KOPT-K1 (cell line): ENCODE data around the gene AKR1C8.
"Not testable (repeated sequence)": the region's sequence is repeated elsewhere in the genome, so short reads cannot be mapped to it uniquely, and the experiment has no call there.

ENCODE experiments used
- H3K27ac ChIP-seq: fragments of 200-600 bp; sonication (generic); 2 replicates; pipeline ENCODE4 v1.5.1; 2016; ENCODE audit warnings: antibody characterized with exemption, mild to moderate bottlenecking, low read depth, low read length; ENCODE audit not compliant: poor library complexity, severe bottlenecking
- H3K36me3 ChIP-seq: fragments of 200-600 bp; sonication (generic); 2 replicates; pipeline ENCODE4 v1.5.1; 2017; ENCODE audit warnings: antibody characterized with exemption, mild to moderate bottlenecking, low read length, moderate library complexity; ENCODE audit not compliant: insufficient read depth
- H3K9me3 ChIP-seq: fragments of 200-600 bp; sonication (generic); 2 replicates; pipeline ENCODE4 v1.5.1; 2017; ENCODE audit warnings: antibody characterized with exemption, low read length, mild to moderate bottlenecking; ENCODE audit not compliant: insufficient read depth, poor library complexity, severe bottlenecking

The AKR1C8 gene

GRCh38 chr10:5194431-5194830 is 9.5 kb upstream of the AKR1C8 start:
- no peak overlapping the region for H3K27ac ChIP-seq
- H3K36me3 ChIP-seq, result no peaks in the 10 kb centered on the region
- H3K9me3 ChIP-seq, result no peaks in the 10 kb centered on the region

GRCh38 chr10:5188358-5188757 is 3.4 kb upstream of the AKR1C8 start:
- H3K9me3 ChIP-seq, result no peaks in the 10 kb centered on the region
- H3K36me3 ChIP-seq, result no peaks in the 10 kb centered on the region
- H3K27ac ChIP-seq, result no peak overlapping the region

- Histone ChIP-seq H3K36me3 (no peaks in the 10 kb centered on the region), H3K27ac (no peak overlapping the region), H3K9me3 (no peaks in the 10 kb centered on the region)
These were observed 2.9 kb upstream of the AKR1C8 start for GRCh38 chr10:5187867-5188266.

DNA sequence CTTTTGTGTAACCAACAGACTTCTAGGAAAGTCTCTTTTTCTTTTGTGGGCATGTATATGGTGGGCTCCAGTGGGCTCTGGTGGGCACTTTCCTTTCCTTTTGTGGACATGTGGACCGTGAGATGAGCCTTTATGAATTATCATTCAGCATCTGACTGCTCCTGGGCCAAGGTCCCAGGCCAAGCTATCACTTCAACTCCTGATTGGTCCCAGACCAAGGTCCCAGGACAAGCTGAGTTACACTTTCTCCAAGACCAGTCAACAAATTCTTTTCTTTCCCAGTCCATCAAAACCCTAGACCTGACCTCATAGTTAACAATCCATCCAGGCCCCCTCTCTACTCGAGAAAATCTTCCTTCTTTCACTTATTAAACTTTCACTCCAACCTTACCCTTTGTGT is 1.0 kb downstream of the AKR1C8 start:
- H3K9me3 ChIP-seq, result no peaks in the 10 kb centered on the region
- H3K36me3 ChIP-seq, result no peaks in the 10 kb centered on the region
- H3K27ac ChIP-seq, result no peak overlapping the region

DNA sequence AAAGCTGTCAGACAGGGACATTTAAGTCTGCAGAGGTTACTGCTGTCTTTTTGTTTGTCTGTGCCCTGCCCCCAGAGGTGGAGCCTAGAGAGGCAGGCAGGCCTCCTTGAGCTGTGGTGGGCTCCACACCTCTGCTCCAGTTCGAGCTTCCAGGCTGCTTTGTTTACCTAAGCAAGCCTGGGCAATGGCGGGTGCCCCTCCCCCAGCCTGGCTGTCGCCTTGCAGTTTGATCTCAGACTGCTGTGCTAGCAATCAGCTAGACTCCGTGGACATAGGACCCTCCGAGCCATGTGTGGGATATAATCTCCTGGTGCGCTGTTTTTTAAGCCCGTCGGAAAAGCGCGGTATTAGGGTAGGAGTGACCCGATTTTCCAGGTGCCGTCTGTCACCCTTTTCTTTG is 4.4 kb downstream of the AKR1C8 start:
- H3K9me3 ChIP-seq, H3K36me3 ChIP-seq, H3K27ac ChIP-seq: not testable (repeated sequence)

GRCh38 chr10:5175581-5175980 is 9.4 kb downstream of the AKR1C8 start:
- not testable (repeated sequence) for H3K36me3 ChIP-seq, H3K9me3 ChIP-seq, H3K27ac ChIP-seq

GRCh38 chr10:5168897-5169420 is 16.0 kb downstream of the AKR1C8 start:
- H3K9me3 ChIP-seq, result peaks cover 18% of the 10 kb centered on the region
- H3K36me3 ChIP-seq, result no peaks in the 10 kb centered on the region
- no peak overlapping the region for H3K27ac ChIP-seq

- no peaks in the 10 kb centered on the region for H3K36me3 ChIP-seq
- H3K27ac ChIP-seq, result no peak overlapping the region
- peaks cover 18% of the 10 kb centered on the region for H3K9me3 ChIP-seq
These were observed 19.2 kb downstream of the AKR1C8 start for GRCh38 chr10:5165738-5166137.

GRCh38 chr10:5163487-5163886 is 21.5 kb downstream of the AKR1C8 start:
- Histone ChIP-seq H3K9me3 (peaks cover 17% of the 10 kb centered on the region), H3K27ac (no peak overlapping the region), H3K36me3 (no peaks in the 10 kb centered on the region)

DNA sequence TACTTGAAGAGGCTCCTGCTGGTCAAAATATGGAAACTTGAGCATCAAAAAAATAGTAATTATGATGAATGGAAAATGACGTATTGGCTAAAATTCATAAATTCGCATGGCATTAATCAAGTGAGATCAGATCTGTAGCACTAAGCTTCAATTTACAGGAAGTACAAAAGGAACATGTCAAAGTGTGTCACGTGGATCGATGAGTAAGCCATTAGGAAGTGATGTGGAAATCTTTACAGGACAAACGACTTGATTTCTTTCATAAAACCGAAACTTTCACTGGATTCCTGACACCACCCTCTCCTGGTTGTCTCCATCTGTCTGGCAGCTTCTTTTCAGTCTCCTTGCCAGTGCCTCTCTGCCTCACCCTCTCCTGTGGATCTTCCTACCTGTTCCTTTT is 25.8 kb downstream of the AKR1C8 start:
- Histone ChIP-seq H3K36me3 (no peaks in the 10 kb centered on the region), H3K9me3 (no peaks in the 10 kb centered on the region), H3K27ac (no peak overlapping the region)

GRCh38 chr10:5157501-5157900 is 27.4 kb downstream of the AKR1C8 start:
- H3K36me3 ChIP-seq, result no peaks in the 10 kb centered on the region
- H3K9me3 ChIP-seq, result no peaks in the 10 kb centered on the region
- H3K27ac ChIP-seq, result no peak overlapping the region

- no peak overlapping the region for H3K27ac ChIP-seq
- H3K9me3 ChIP-seq, result no peaks in the 10 kb centered on the region
- no peaks in the 10 kb centered on the region for H3K36me3 ChIP-seq
These were observed 29.0 kb downstream of the AKR1C8 start for GRCh38 chr10:5155951-5156350.

DNA sequence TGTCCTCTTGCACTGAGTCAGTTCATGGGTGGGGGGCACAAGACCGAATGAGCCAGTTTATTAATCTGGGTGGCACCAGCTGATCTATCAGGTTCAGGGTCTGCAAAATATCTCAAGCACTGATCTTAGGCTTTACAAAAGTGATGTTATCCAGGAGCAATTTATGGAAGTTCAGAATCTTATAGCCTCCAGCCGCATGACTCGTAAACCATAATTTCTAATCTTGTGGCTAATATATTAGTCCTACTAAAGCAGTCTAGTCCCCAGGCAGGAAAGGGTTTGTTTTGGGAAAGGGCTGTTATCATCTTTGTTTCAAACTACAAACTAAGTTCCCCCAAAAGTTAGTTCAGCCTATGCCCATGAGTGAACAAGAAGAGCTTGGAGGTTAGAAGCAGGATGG is 33.9 kb downstream of the AKR1C8 start:
- Histone ChIP-seq H3K27ac (no peak overlapping the region), H3K36me3 (no peaks in the 10 kb centered on the region), H3K9me3 (no peaks in the 10 kb centered on the region)

GRCh38 chr10:5148678-5149032 is 36.3 kb downstream of the AKR1C8 start:
- Histone ChIP-seq H3K36me3 (no peaks in the 10 kb centered on the region), H3K9me3 (no peaks in the 10 kb centered on the region), H3K27ac (no peak overlapping the region)

DNA sequence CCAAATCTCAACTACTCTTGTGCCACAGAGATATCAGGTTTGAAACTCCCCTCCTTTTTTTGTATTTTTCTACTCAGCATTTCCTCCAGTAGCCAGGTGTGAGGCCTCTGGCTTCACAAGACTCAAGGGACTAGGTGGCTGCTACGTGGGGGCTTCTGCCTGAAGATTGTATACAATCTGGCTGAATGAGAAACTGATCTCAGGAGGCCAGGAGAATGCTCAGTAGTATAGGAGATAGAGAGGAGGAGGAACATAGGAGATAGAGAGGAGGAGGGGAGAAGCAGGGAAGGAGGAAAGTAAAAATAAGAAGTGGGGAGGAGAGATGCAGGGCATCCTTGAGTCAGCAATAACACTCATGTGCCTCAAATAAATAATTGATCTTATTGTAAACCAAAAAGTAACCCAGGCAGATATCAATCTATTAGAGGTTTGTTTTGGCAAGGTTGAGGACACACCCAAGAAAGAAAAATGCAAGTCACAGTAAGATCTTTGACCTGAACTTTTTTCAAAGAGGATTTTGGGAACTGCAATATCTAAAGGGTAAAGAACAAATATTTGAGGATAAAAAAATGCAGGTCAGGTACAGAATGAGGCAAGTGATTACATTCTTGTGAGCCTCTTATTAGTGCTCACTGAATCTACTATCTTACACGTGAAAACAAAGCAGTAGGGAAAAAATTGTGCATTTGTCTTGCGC is 36.8 kb downstream of the AKR1C8 start:
- Histone ChIP-seq H3K9me3 (no peaks in the 10 kb centered on the region), H3K27ac (no peak overlapping the region)

GRCh38 chr10:5147255-5147980 is 37.5 kb downstream of the AKR1C8 start:
- H3K36me3 ChIP-seq, result no peaks in the 10 kb centered on the region
- no peaks in the 10 kb centered on the region for H3K9me3 ChIP-seq
- H3K27ac ChIP-seq, result no peak overlapping the region

More for the DNA sequence above, 36.8 kb downstream of the AKR1C8 start:
- H3K36me3 ChIP-seq, result no peaks in the 10 kb centered on the region
